ENCODE results near the gene ABCA3.

DNA sequence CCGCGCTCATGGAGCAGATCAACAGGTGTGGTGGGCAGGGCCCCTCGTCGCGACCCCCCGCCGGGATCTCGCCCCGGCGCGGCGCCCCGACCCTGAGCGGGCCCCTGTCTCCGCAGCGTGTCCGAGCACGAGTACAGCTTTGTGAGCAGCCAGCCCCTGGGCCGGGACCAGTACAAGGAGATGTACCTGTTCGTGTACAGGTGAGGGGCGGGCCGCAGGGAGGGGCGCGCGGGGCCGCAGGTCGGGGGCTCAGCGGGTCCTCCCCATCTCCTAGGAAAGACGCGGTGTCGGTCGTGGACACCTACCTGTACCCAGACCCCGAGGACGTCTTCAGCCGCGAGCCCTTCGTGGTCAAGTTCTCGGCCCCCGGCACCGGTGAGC, 103.4 kb downstream of the ABCA3 start:
- TF ChIP-seq, protein P1, sequence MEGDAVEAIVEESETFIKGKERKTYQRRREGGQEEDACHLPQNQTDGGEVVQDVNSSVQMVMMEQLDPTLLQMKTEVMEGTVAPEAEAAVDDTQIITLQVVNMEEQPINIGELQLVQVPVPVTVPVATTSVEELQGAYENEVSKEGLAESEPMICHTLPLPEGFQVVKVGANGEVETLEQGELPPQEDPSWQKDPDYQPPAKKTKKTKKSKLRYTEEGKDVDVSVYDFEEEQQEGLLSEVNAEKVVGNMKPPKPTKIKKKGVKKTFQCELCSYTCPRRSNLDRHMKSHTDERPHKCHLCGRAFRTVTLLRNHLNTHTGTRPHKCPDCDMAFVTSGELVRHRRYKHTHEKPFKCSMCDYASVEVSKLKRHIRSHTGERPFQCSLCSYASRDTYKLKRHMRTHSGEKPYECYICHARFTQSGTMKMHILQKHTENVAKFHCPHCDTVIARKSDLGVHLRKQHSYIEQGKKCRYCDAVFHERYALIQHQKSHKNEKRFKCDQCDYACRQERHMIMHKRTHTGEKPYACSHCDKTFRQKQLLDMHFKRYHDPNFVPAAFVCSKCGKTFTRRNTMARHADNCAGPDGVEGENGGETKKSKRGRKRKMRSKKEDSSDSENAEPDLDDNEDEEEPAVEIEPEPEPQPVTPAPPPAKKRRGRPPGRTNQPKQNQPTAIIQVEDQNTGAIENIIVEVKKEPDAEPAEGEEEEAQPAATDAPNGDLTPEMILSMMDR (IDR thresholded peaks at IDR 0.05), result no peak
- no peak for TF ChIP-seq POLR2A (IDR thresholded peaks at IDR 0.05)

Measured in tibial nerve (tissue), 3 donors.